ENCODE data around the gene HOXD11. TPM values are rescaled to one million over a fixed set of nuclear protein-coding genes. Genes with fewer than 3 reads are reported as not detected.
A peak's percentile ranks its signal among the peaks of the same experiment; 100 is the strongest.

HOXD11 gene
- total RNA-seq, 4 donors from 2014 or later, result 0.88 to 34.6 (median 8.6) TPM; not detected in 1

- no peak for TF ChIP-seq CTCF (IDR thresholded peaks at IDR 0.05)
- TF ChIP-seq POLR2A (IDR thresholded peaks at IDR 0.05), result no peak
- H3K27me3 ChIP-seq, result peaks cover 25 to 43% of the 10 kb centered on the region in 2 donors
- peaks cover 0 to 16% of the 10 kb centered on the region in 2 donors for H3K4me1 ChIP-seq
- no peaks in the 10 kb centered on the region for H3K9me3 ChIP-seq
- no peaks in the 10 kb centered on the region for H3K36me3 ChIP-seq
- no peak overlapping the region for H3K4me3 ChIP-seq
- DNase-seq, result no peak
- H3K27ac ChIP-seq, result no peak overlapping the region
- intact Hi-C loops (cut with DNase I; ENCODE audit: low total_unique reads), result no loop called here
These were observed 5.8 kb upstream of the HOXD11 start for GRCh38 chr2:176101216-176101830.

- H3K36me3 ChIP-seq, result no peaks in the 10 kb centered on the region
- no peak overlapping the region for H3K4me3 ChIP-seq
- no peak overlapping the region for H3K27ac ChIP-seq
- no peak for DNase-seq
- no peak for TF ChIP-seq POLR2A (IDR thresholded peaks at IDR 0.05)
- TF ChIP-seq CTCF (IDR thresholded peaks at IDR 0.05), result no peak
- H3K4me1 ChIP-seq, result peaks cover 0 to 21% of the 10 kb centered on the region in 2 donors
- intact Hi-C loops (cut with DNase I; ENCODE audit: low total_unique reads), result no loop called here
- peaks cover 20 to 38% of the 10 kb centered on the region in 2 donors for H3K27me3 ChIP-seq
- H3K9me3 ChIP-seq, result no peaks in the 10 kb centered on the region
These were observed 5.2 kb upstream of the HOXD11 start for GRCh38 chr2:176101842-176102241.

GRCh38 chr2:176102309-176102866, 4.7 kb upstream of the HOXD11 start:
- H3K4me1 ChIP-seq, result peaks cover 0 to 21% of the 10 kb centered on the region in 2 donors
- intact Hi-C loops (cut with DNase I; ENCODE audit: low total_unique reads), result no loop called here
- no peak overlapping the region for H3K27ac ChIP-seq
- peaks cover 18 to 33% of the 10 kb centered on the region in 2 donors for H3K27me3 ChIP-seq
- no peaks in the 10 kb centered on the region for H3K36me3 ChIP-seq
- no peak for DNase-seq
- H3K4me3 ChIP-seq, result no peak overlapping the region
- no peaks in the 10 kb centered on the region for H3K9me3 ChIP-seq
- TF ChIP-seq POLR2A (IDR thresholded peaks at IDR 0.05) (no peak), CTCF (IDR thresholded peaks at IDR 0.05) (no peak)

GRCh38 chr2:176103194-176103593, 3.9 kb upstream of the HOXD11 start:
- intact Hi-C loops (cut with DNase I; ENCODE audit: low total_unique reads), result no loop called here
- Histone ChIP-seq H3K4me3 (no peak overlapping the region), H3K27ac (peak overlapping the region; percentile 98 to 99)

More at GRCh38 chr2:176103194-176103593, 3.9 kb upstream of the HOXD11 start:
- no peaks in the 10 kb centered on the region for H3K9me3 ChIP-seq
- DNase-seq, result no peak
- peaks cover 0 to 15% of the 10 kb centered on the region in 2 donors for H3K4me1 ChIP-seq
- H3K27me3 ChIP-seq, result peaks cover 13 to 25% of the 10 kb centered on the region in 2 donors
- TF ChIP-seq POLR2A (IDR thresholded peaks at IDR 0.05) (no peak), CTCF (IDR thresholded peaks at IDR 0.05) (no peak)
- no peaks in the 10 kb centered on the region for H3K36me3 ChIP-seq
